AG09319 (cell line): ENCODE results near the gene PKD1L1.
"Not testable (repeated sequence)": the region's sequence is repeated elsewhere in the genome, so short reads cannot be mapped to it uniquely, and the experiment has no call there.

Source experiments
- DNase-seq: peaks from one replicate; pipeline ENCODE4 v3.0.0-alpha.2; 2010; ENCODE audit warnings: low read depth; ENCODE audit errors: extremely low read depth
- TF ChIP-seq, protein P1 (sequence below): IDR thresholded peaks from 2 replicates; pipeline ENCODE4 v1.5.1; 2011; ENCODE audit warnings: low read depth, mild to moderate bottlenecking, inconsistent platforms, low read length, moderate library complexity

Gene PKD1L1

DNA sequence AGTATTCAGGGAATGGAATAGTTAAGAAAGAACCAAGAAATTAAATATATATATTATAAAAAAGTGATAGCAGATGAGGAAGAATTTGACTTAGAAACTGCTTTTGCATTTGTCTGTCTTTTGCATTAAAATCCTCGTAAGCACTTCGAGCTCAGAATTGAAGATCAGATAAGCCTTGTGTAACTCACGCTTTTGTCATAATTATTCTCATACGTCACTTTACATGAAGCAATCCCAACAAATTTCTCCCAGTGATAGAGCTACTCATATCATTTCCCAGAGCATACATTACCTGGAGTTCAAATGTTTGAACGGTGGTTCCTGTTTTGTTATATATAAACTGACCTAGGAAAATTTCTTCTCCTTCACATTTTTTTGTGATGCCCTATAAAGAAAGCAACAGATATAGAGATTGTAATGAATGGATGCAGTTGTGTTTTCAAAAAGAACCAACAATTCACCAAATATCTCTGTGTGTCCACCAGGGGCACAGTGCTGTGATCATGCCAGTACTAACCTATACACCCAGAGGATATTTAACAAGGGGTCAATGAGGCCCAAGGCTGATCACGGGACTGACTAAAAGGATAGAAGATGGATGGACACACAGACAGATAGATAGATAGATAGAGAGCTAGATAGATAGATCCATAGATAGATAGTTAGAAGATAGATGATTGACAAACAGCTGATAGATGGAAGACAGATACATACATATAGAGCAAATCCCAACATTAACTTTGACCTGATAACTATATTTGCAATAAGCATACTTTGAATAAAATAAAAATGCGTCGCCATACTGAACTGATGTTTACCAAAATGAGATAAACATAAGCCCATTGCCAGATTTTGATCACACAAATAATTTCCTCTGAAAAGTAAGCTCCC is 40.5 kb upstream of the PKD1L1 start:
- TF ChIP-seq, protein P1, sequence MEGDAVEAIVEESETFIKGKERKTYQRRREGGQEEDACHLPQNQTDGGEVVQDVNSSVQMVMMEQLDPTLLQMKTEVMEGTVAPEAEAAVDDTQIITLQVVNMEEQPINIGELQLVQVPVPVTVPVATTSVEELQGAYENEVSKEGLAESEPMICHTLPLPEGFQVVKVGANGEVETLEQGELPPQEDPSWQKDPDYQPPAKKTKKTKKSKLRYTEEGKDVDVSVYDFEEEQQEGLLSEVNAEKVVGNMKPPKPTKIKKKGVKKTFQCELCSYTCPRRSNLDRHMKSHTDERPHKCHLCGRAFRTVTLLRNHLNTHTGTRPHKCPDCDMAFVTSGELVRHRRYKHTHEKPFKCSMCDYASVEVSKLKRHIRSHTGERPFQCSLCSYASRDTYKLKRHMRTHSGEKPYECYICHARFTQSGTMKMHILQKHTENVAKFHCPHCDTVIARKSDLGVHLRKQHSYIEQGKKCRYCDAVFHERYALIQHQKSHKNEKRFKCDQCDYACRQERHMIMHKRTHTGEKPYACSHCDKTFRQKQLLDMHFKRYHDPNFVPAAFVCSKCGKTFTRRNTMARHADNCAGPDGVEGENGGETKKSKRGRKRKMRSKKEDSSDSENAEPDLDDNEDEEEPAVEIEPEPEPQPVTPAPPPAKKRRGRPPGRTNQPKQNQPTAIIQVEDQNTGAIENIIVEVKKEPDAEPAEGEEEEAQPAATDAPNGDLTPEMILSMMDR = peak; percentile 25
- DNase-seq = no peak

DNA sequence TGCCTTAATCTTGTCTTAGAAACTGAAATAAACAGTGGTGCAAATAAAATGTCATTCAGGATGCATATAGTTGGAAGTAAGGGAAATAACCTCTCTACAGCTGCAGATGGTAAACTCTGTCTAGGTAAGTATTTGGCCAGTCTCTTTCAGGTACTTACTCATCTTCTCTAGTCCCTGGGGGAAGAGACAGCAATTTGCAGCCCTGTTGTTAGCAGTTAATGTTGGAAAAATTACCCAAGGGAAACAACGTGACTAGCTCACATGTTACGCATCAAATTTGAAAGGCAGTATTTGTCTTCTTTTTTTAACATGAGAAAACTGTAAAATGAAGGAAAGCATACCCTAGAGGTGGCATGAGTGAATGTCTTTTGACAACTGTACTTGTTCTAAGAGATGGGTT is 34.3 kb upstream of the PKD1L1 start:
- no peak for DNase-seq
- TF ChIP-seq, protein P1 = no peak

DNA sequence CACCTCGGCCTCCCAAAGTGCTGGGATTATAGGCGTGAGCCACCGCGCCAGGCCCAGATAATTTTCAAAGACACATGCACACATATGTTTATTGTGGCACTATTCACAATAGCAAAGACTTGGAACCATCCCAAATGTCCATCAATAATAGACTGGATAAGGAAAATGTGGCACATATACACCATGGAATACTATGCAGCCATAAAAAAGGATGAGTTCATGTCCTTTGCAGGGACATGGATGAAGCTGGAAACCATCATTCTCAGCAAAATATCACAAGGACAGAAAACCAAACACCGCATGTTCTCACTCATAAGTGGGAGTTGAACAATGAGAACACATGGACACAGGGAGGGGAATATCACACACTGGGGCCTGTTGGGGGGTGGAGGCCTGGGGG is 32.4 kb upstream of the PKD1L1 start:
- DNase-seq = not testable (repeated sequence)

DNA sequence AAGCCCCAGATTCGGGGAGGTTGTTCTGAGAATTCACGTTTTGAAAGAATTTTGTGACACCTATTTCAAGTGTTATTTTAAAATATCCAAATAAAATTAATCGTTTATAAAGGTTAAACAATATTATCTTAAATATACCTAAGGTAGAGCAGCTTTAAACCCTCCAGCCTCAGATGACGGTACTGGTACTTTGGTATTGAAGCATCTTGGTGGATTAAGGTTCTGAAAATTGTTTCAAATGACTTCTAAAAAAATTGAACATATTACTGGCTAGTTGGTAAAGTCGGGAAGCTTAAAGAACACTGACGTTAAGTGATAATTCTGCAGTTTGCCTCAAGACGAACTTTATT is 31.5 kb upstream of the PKD1L1 start:
- DNase-seq = no peak
- TF ChIP-seq, protein P1 = no peak

DNA sequence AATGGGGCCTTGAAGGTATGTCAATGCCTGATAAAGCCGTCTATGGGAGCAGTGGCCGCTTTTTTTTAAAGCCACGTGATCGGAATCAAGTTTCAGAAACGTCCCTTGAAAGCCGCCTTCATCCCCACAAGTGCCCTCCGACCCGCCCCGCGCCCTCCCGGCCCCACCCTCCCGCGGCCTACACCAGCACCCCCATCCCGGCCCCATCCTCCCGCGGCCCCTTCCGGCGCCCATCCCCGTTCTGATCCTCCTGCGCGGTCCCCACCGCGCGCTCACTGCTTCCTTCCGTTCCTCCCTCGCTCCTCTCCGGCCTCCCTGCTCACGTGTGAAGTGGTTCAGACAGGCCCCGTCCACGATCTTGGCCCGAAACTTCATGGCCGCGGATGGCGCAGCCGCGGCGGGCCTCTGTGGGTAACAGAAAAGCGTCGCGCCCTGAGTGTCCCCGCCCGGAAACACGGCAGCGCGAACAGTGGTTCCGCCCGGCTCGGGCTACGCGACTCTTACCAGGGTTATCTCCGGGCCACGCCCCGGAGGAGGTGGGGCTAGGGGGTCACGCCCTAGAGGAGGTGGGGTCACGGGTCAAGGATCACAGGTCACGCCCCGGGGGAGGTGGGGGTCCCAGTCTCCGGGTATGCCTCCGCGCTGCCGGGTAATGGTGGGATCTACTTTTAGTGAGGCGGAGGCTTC is 31.0 kb upstream of the PKD1L1 start, which contains the start of gene HUS1:
Gene HUS1 (minus strand): TSS at position 471 of the 687 bp plus-strand sequence. CDS start 96 bp downstream, at position 375.
- DNase-seq = peak; percentile 65
- TF ChIP-seq, protein P1 = no peak

DNA sequence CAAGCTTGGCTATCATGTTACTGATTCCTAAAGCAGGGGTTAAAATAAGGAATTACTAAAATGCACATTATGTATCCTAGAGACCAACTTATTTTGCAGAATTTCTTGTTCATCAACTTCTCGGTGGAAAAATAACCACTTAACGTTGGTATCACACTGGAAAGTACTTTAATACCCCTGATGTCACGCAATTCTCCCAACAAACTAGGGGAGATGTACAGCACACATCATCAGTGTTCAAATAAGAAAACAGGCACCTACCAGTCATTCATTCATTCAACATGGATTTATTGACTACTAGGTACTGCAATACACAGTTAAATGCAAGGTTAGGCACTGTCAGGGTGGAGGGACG is 30.5 kb upstream of the PKD1L1 start:
- TF ChIP-seq, protein P1 = no peak
- no peak for DNase-seq

DNA sequence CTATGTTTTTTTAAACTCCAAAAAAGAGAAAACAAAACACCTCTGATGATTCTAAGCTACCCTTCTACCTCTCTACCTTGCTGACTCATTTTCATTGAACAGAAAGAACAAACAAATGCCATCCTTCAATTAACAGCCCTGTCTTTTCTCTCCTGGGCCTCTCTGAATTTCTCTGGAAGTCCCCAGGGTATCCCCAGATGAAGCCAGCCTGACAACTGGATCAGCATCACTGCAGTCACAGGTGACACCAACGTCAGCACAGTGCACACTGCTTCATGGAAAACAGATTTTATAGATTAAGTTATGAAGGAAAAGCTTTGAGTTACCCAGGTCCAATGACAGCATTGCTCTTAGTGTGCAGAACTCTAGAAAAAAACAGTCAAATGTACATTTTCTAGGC is 25.5 kb upstream of the PKD1L1 start:
- no peak for DNase-seq

More for the DNA sequence above, 25.5 kb upstream of the PKD1L1 start:
- TF ChIP-seq, protein P1 = no peak
